GM23338 (cell line): ENCODE measurements around the gene IQSEC3. TPM values are rescaled to one million over a fixed set of nuclear protein-coding genes. Genes with fewer than 3 reads are reported as not detected.

Source experiments
- ATAC-seq: fragments of 200-7000 bp; cut with Tn5 transposase; 3 replicates; pipeline ENCODE4 v1.9.1; 2020
- DNase-seq: peaks from one replicate; pipeline ENCODE4 v3.0.0-alpha.2; 2015; ENCODE audit warnings: low spot score
- H2AFZ ChIP-seq: fragments of 200-600 bp; sonication (generic); 2 replicates; pipeline ENCODE4 v1.8.0; 2016; ENCODE audit warnings: antibody characterized with exemption, mild to moderate bottlenecking, moderate library complexity
- H3F3A ChIP-seq: fragments of 200-600 bp; sonication (generic); replicated peaks from 2 replicates; pipeline ENCODE4 v1.8.0; 2017; ENCODE audit warnings: antibody characterized with exemption, mixed run types, low read depth
- H3K27ac ChIP-seq: fragments of 200-600 bp; sonication (generic); 2 replicates; pipeline ENCODE4 v1.6.1; 2016; ENCODE audit warnings: low read depth
- H3K27me3 ChIP-seq: fragments of 200-600 bp; sonication (generic); 2 replicates; pipeline ENCODE4 v1.8.0; 2016; ENCODE audit warnings: mild to moderate bottlenecking, mixed run types, moderate library complexity; ENCODE audit not compliant: insufficient read depth
- H3K36me3 ChIP-seq: fragments of 200-600 bp; sonication (generic); 2 replicates; pipeline ENCODE4 v1.8.0; 2016; ENCODE audit warnings: mild to moderate bottlenecking; ENCODE audit not compliant: insufficient read depth
- H3K4me1 ChIP-seq: fragments of 200-600 bp; sonication (generic); 2 replicates; pipeline ENCODE4 v1.8.0; 2016; ENCODE audit warnings: mild to moderate bottlenecking, moderate library complexity; ENCODE audit not compliant: insufficient read depth
- H3K4me2 ChIP-seq: fragments of 200-600 bp; sonication (generic); 2 replicates; pipeline ENCODE4 v1.7.1; 2017; ENCODE audit warnings: mixed run types
- H3K4me3 ChIP-seq: fragments of 200-600 bp; sonication (generic); 2 replicates; pipeline ENCODE4 v1.6.1; 2016; ENCODE audit warnings: mixed run types
- H3K79me2 ChIP-seq: fragments of 200-600 bp; sonication (generic); replicated peaks from 2 replicates; pipeline ENCODE4 v1.8.0; 2017; ENCODE audit warnings: mild to moderate bottlenecking; ENCODE audit not compliant: insufficient read depth
- H3K9me2 ChIP-seq: fragments of 200-600 bp; sonication (generic); 2 replicates; pipeline ENCODE4 v1.8.0; 2017; ENCODE audit not compliant: insufficient read depth
- H4K20me1 ChIP-seq: fragments of 200-600 bp; sonication (generic); replicated peaks from 2 replicates; pipeline ENCODE4 v1.8.0; 2017; ENCODE audit warnings: mild to moderate bottlenecking; ENCODE audit not compliant: insufficient read depth
- H3K27ac Mint-ChIP-seq: 2 replicates; pipeline ENCODE4 v1.8.0; 2020; ENCODE audit warnings: inconsistent platforms, mild to moderate bottlenecking, moderate library complexity, mixed read lengths
- H3K27me3 Mint-ChIP-seq: 3 replicates; pipeline ENCODE4 v1.8.0; 2022; ENCODE audit warnings: low read depth, mild to moderate bottlenecking, moderate library complexity, mixed read lengths, inconsistent platforms; ENCODE audit not compliant: insufficient read depth, poor library complexity
- H3K36me3 Mint-ChIP-seq: 3 replicates; pipeline ENCODE4 v1.8.0; 2021; ENCODE audit warnings: low read depth, mild to moderate bottlenecking, inconsistent platforms, moderate library complexity, mixed read lengths
- H3K4me1 Mint-ChIP-seq: 3 replicates; pipeline ENCODE4 v1.8.0; 2020; ENCODE audit warnings: mild to moderate bottlenecking, inconsistent platforms, mixed read lengths
- H3K4me3 Mint-ChIP-seq: 3 replicates; pipeline ENCODE4 v1.8.0; 2021; ENCODE audit warnings: moderate library complexity, mild to moderate bottlenecking, inconsistent platforms, mixed read lengths
- H3K9me3 Mint-ChIP-seq: 3 replicates; pipeline ENCODE4 v1.8.0; 2020; ENCODE audit warnings: moderate library complexity, mild to moderate bottlenecking, inconsistent platforms, mixed read lengths
- CTCF ChIP-seq, 2 experiments: fragments of 200-600 bp in 1 of 2; sonication (generic) in 1 of 2; conservative IDR thresholded peaks; 2 replicates each; pipeline versions ENCODE4 v1.5.1 to v1.6.1; 2016 to 2017; ENCODE audit warnings: antibody characterized with exemption in 2 of 2, low read depth in 2 of 2, mild to moderate bottlenecking in 2 of 2, moderate library complexity in 1 of 2
- ETS1 ChIP-seq: IDR thresholded peaks from 2 replicates; pipeline ENCODE4 v1.6.1; 2016; ENCODE audit warnings: antibody characterized with exemption
- EZH2 ChIP-seq: fragments of 200-600 bp; sonication (generic); IDR thresholded peaks from one replicate; pipeline ENCODE4 v1.8.0; 2017; ENCODE audit warnings: antibody characterized with exemption, mild to moderate bottlenecking, low read depth; ENCODE audit not compliant: unreplicated experiment
- JUNB ChIP-seq: IDR thresholded peaks from one replicate; pipeline ENCODE4 v1.6.1; 2016; ENCODE audit warnings: antibody characterized with exemption; ENCODE audit not compliant: unreplicated experiment
- NANOG ChIP-seq: IDR thresholded peaks from 2 replicates; pipeline ENCODE4 v1.6.1; 2016; ENCODE audit warnings: antibody characterized with exemption, borderline replicate concordance
- POLR2AphosphoS5 ChIP-seq: IDR thresholded peaks from 2 replicates; pipeline ENCODE4 v1.6.1; 2016; ENCODE audit warnings: antibody characterized with exemption, low read depth
- REST ChIP-seq: IDR thresholded peaks from one replicate; pipeline ENCODE4 v1.6.1; 2018; ENCODE audit warnings: antibody characterized with exemption; ENCODE audit not compliant: unreplicated experiment
- STAT1 ChIP-seq: IDR thresholded peaks from one replicate; pipeline ENCODE4 v1.6.1; 2016; ENCODE audit warnings: antibody characterized with exemption; ENCODE audit not compliant: unreplicated experiment
- ZNF114 ChIP-seq: fragments of 250-450 bp; sonication (Bioruptor Pico); IDR thresholded peaks from 2 replicates; pipeline ENCODE4 v1.5.0; 2020; ENCODE audit warnings: mild to moderate bottlenecking, moderate library complexity
- ZNF331 ChIP-seq: fragments of 250-450 bp; sonication (Bioruptor Pico); IDR thresholded peaks from 2 replicates; pipeline ENCODE4 v1.5.0; 2020; ENCODE audit warnings: low read depth, mild to moderate bottlenecking, moderate library complexity
- polyA plus RNA-seq: library from polyadenylated mRNA; unstranded; fragments of >200 nt; fragmentation: Nextera tagmentation; extraction: Ambion mirVana; gene quantifications from 2 replicates; pipeline ENCODE4 v1.2.1, GENCODE V29; 2016
- total RNA-seq: library from RNA; depleted of rRNA; stranded (reverse); fragments of >200 nt; shearing (Covaris generic); gene quantifications from 2 replicates; pipeline ENCODE4 v1.2.3, GENCODE V29; 2014

IQSEC3 gene
- total and polyA plus RNA-seq, 2 experiments from 2014 or later: 2.1 to 3.6 TPM

- TF ChIP-seq EZH2 (no peak), NANOG (no peak), REST (no peak)
These were observed 127.7 kb downstream of the IQSEC3 start (continued) for GRCh38 chr12:194276-194675.

- no peaks in the 10 kb centered on the region for H3K36me3 ChIP-seq
- Mint-ChIP-seq H3K4me1 (peaks cover 8% of the 10 kb centered on the region), H3K27ac (no peak overlapping the region), H3K9me3 (peaks cover 6% of the 10 kb centered on the region; the same call in 2 of the 3 replicates), H3K27me3 (peaks cover 5% of the 10 kb centered on the region), H3K36me3 (no peaks in the 10 kb centered on the region), H3K4me3 (no peak overlapping the region)
- H3K4me3 ChIP-seq: no peak overlapping the region
- H3K27ac ChIP-seq: no peak overlapping the region
- ATAC-seq: no peak
- no peaks in the 10 kb centered on the region for H3K79me2 ChIP-seq
- H3K9me2 ChIP-seq: no peaks in the 10 kb centered on the region
- peaks cover 8% of the 10 kb centered on the region for H3K4me1 ChIP-seq
- no peaks in the 10 kb centered on the region for H4K20me1 ChIP-seq
- peaks cover 1% of the 10 kb centered on the region; the same call in 1 of the 2 replicates for H3K27me3 ChIP-seq
- no peak overlapping the region for H2AFZ ChIP-seq
- no peaks in the 10 kb centered on the region for H3F3A ChIP-seq
- no peak overlapping the region for H3K4me2 ChIP-seq
- DNase-seq: no peak
- no peak for TF ChIP-seq POLR2AphosphoS5
- TF ChIP-seq EZH2: no peak
- TF ChIP-seq ZNF114 (CRISPR knock-in tag): no peak
- no peak for TF ChIP-seq ETS1
- no peak for TF ChIP-seq ZNF331 (CRISPR knock-in tag)
- no peak for TF ChIP-seq CTCF (conservative IDR thresholded peaks at IDR 0.05; ENCODE audit: low read depth in 2 of 2)
- TF ChIP-seq STAT1: no peak
- TF ChIP-seq JUNB: no peak
- TF ChIP-seq NANOG: no peak
- no peak for TF ChIP-seq REST
These were observed 128.6 kb downstream of the IQSEC3 start for GRCh38 chr12:195156-195555.
